B cell (primary cell): ENCODE results near the gene ENO2. TPM values are rescaled to one million over a fixed set of nuclear protein-coding genes. Genes with fewer than 3 reads are reported as not detected.
A peak's percentile ranks its signal among the peaks of the same experiment; 100 is the strongest.

Source experiments
- ATAC-seq: fragments of 200-7000 bp; cut with Tn5 transposase; one replicate; pipeline ENCODE4 v1.10.0; 2021; ENCODE audit warnings: low read depth, mild to moderate bottlenecking, moderate number of reproducible peaks, moderate library complexity
- CTCF ChIA-PET: fragments of 350-600 bp; sonication (Branson Sonifier 250); formaldehyde crosslinking; loops from one replicate; lab custom pipeline; 2021; ENCODE audit warnings: antibody characterized with exemption, inconsistent platforms; lab: Charles Lee
- POLR2A ChIA-PET: fragments of 350-600 bp; sonication (Branson Sonifier 250); formaldehyde crosslinking; loops from one replicate; lab custom pipeline; 2021; ENCODE audit warnings: antibody characterized with exemption; lab: Charles Lee
- DNase-seq: peaks from one replicate; pipeline ENCODE4 v3.0.0; 2013
- H2AFZ ChIP-seq: 2 replicates; pipeline ENCODE4 v1.6.1; 2012; ENCODE audit warnings: mild to moderate bottlenecking, low read depth, low read length; ENCODE audit not compliant: insufficient read depth, poor library complexity, severe bottlenecking
- H3K27ac ChIP-seq, 2 donors: 1 replicate in 1 of 2; 2 replicates in 1 of 2; pipeline ENCODE4 v1.5.1; 2012 to 2013; ENCODE audit warnings: low read length in 2 of 2, mild to moderate bottlenecking in 2 of 2, moderate library complexity in 1 of 2
- H3K27me3 ChIP-seq, 4 experiments: fragments of 200-600 bp in 1 of 4; sonication (generic) in 1 of 4; replicated peaks in 1 of 4; 1 replicate in 2 of 4; 2 replicates in 2 of 4; pipeline versions ENCODE4 v1.6.1 to v1.7.0; 2013 to 2016; ENCODE audit warnings: low read length in 3 of 4, mild to moderate bottlenecking in 2 of 4, mixed read lengths in 1 of 4, moderate library complexity in 1 of 4; ENCODE audit not compliant: insufficient read depth in 4 of 4, control insufficient read depth in 3 of 4; ENCODE audit errors: control extremely low read depth in 1 of 4
- H3K36me3 ChIP-seq, 2 experiments: replicated peaks in 1 of 2; 1 replicate in 1 of 2; 2 replicates in 1 of 2; pipeline versions ENCODE4 v1.6.1 to v1.7.1; 2013; ENCODE audit warnings: low read length in 1 of 2; ENCODE audit not compliant: insufficient read depth in 2 of 2, control insufficient read depth in 1 of 2; ENCODE audit errors: control extremely low read depth in 1 of 2, extremely low read depth in 1 of 2
- H3K4me1 ChIP-seq, 2 donors: fragments of 200-600 bp in 1 of 2; sonication (generic) in 1 of 2; 1 replicate in 1 of 2; 2 replicates in 1 of 2; pipeline versions ENCODE4 v1.5.1 to v1.6.1; 2013 to 2017; ENCODE audit warnings: low read length in 2 of 2; ENCODE audit not compliant: control insufficient read depth in 2 of 2, insufficient read depth in 2 of 2
- H3K4me2 ChIP-seq: replicated peaks from 2 replicates; pipeline ENCODE3; 2012; ENCODE audit warnings: mild to moderate bottlenecking, low read depth, low read length; ENCODE audit not compliant: poor library complexity, severe bottlenecking
- H3K4me3 ChIP-seq, 5 experiments: fragments of 200-600 bp in 1 of 5; sonication (generic) in 1 of 5; 1 replicate in 3 of 5; 2 replicates in 2 of 5; pipeline versions ENCODE4 v1.5.1 to v1.7.0; 2011 to 2016; ENCODE audit warnings: low read length in 4 of 5, mild to moderate bottlenecking in 4 of 5, low read depth in 2 of 5, control low read depth in 1 of 5, moderate library complexity in 1 of 5; ENCODE audit not compliant: insufficient read depth in 1 of 5; ENCODE audit errors: control extremely low read depth in 1 of 5, extremely low read depth in 1 of 5
- H3K79me2 ChIP-seq: fragments of 200-600 bp; sonication (generic); one replicate; pipeline ENCODE4 v1.6.0; 2016; ENCODE audit warnings: low read length; ENCODE audit not compliant: control insufficient read depth, insufficient read depth
- H3K9ac ChIP-seq: fragments of 200-600 bp; sonication (generic); 2 replicates; pipeline ENCODE4 v1.6.1; 2017; ENCODE audit warnings: mild to moderate bottlenecking, low read length, moderate library complexity
- H3K9me3 ChIP-seq, 3 donors: one replicate each; pipeline versions ENCODE4 v1.6.1 to v1.7.1; 2013; ENCODE audit warnings: low read length in 2 of 3; ENCODE audit not compliant: control insufficient read depth in 2 of 3, insufficient read depth in 1 of 3; ENCODE audit errors: control extremely low read depth in 1 of 3
- H4K20me1 ChIP-seq: 2 replicates; pipeline ENCODE4 v1.6.0; 2012; ENCODE audit warnings: mild to moderate bottlenecking, low read length; ENCODE audit not compliant: insufficient read depth, control insufficient read depth, poor library complexity, severe bottlenecking
- H3K27ac Mint-ChIP-seq: one replicate; pipeline ENCODE4 v1.8.0; 2021; ENCODE audit warnings: mixed read lengths
- H3K27me3 Mint-ChIP-seq: one replicate; pipeline ENCODE4 v1.8.0; 2021; ENCODE audit warnings: mixed read lengths
- H3K4me1 Mint-ChIP-seq: one replicate; pipeline ENCODE4 v1.8.0; 2021; ENCODE audit warnings: mixed read lengths
- H3K4me3 Mint-ChIP-seq: one replicate; pipeline ENCODE4 v1.8.0; 2021; ENCODE audit warnings: mixed read lengths
- H3K9me3 Mint-ChIP-seq: one replicate; pipeline ENCODE4 v1.8.0; 2022; ENCODE audit warnings: mixed read lengths; ENCODE audit not compliant: insufficient read depth
- CTCF ChIP-seq: fragments of 200-600 bp; IDR thresholded peaks from one replicate; pipeline ENCODE4 v1.8.0; 2022; ENCODE audit warnings: antibody characterized with exemption, mild to moderate bottlenecking
- EZH2 ChIP-seq: IDR thresholded peaks from 2 replicates; pipeline ENCODE4 v1.6.1; 2012; ENCODE audit warnings: borderline replicate concordance, low read depth, mild to moderate bottlenecking, moderate library complexity, low read length; ENCODE audit not compliant: insufficient read depth, poor library complexity, severe bottlenecking
- WGBS: methylation state at CpG from one replicate; pipeline ENCODE4 v1.1.5; 2013; ENCODE audit warnings: missing lambda C conversion rate; ENCODE audit not compliant: insufficient coverage; 5-methylcytosine and 5-hydroxymethylcytosine counted together
- intact Hi-C: fragments of 100-400 bp; cut with micrococcal nuclease; formaldehyde crosslinking; loops from one replicate; pipeline ENCODE4 v1.10.0; 2022
- polyA plus RNA-seq: library from polyadenylated mRNA; depleted of rRNA; stranded (reverse); fragments of >200 nt; gene quantifications from 2 replicates; pipeline ENCODE4 v1.2.3, GENCODE V29; 2012
- total RNA-seq, 2 donors: library from RNA; stranded (reverse); fragments of 120-200 nt in 1 of 2; gene quantifications; 1 replicate in 1 of 2; 2 replicates in 1 of 2; pipeline versions ENCODE4 v1.2.3 to v1.2.4, GENCODE V29; 2013 to 2022

Gene ENO2
- total and polyA plus RNA-seq, 2 donors (not counting 1 experiment from before 2014, with no cell fraction given) = 42.5 to 55.3 TPM

- peak overlapping the region; percentile 97 for H3K27ac Mint-ChIP-seq
- CTCF ChIA-PET = interaction anchor here (0.7 to 16.6 kb wide), 18 partner anchors 8 to 249 kb away, joined by 3 to 944 read pairs (median 8); partner anchors contain the start of genes ENO2, MLF2, PTPN6 and SPSB2
- H3K27me3 Mint-ChIP-seq = no peaks in the 10 kb centered on the region
- Histone ChIP-seq H3K9ac (no peak overlapping the region), H3K4me1 (peaks cover 24 to 40% of the 10 kb centered on the region in 2 donors), H3K9me3 (no peaks in the 10 kb centered on the region), H3K4me2 (peak overlapping the region; percentile 97), H3K79me2 (peaks cover 20% of the 10 kb centered on the region), H2AFZ (peak overlapping the region; percentile 63), H3K36me3 (peaks cover 0 to 18% of the 10 kb centered on the region in 2 experiments), H3K4me3 (peak overlapping the region in 2 of 5 experiments; percentile 7 to 38), H3K27ac (peak overlapping the region; percentile 88 to 91), H3K27me3 (no peaks in the 10 kb centered on the region), H4K20me1 (no peaks in the 10 kb centered on the region)
- POLR2A ChIA-PET = interaction anchor here (0.6 to 18.5 kb wide), 12 partner anchors 9 to 186 kb away, joined by 3 to 662 read pairs (median 5); partner anchors contain the start of genes ATN1, LPCAT3, LRRC23 and MLF2
- intact Hi-C loops = loop anchor here (1.0 to 5.0 kb wide), 4 partner anchors 14 to 86 kb away; partner anchors contain the start of genes CDCA3, EMG1, PHB2 and SPSB2
- peaks cover 39% of the 10 kb centered on the region for H3K4me1 Mint-ChIP-seq
- no peaks in the 10 kb centered on the region for H3K9me3 Mint-ChIP-seq
- WGBS = 91% methylated on average over 32 of the region's 32 CpGs
- TF ChIP-seq CTCF (peak; percentile 22), EZH2 (no peak)
- no peak for ATAC-seq
- H3K4me3 Mint-ChIP-seq = peak overlapping the region; percentile 87
- no peak for DNase-seq
Measured at GRCh38 chr12:6938353-6939190, 24.2 kb downstream of the ENO2 start.

- Histone ChIP-seq H3K9ac (no peak overlapping the region), H3K27ac (no peak overlapping the region), H4K20me1 (no peaks in the 10 kb centered on the region), H3K27me3 (no peaks in the 10 kb centered on the region), H3K4me1 (peaks cover 24 to 45% of the 10 kb centered on the region in 2 donors), H3K4me2 (no peak overlapping the region), H3K9me3 (no peaks in the 10 kb centered on the region), H3K4me3 (no peak overlapping the region), H3K36me3 (peaks cover 0 to 13% of the 10 kb centered on the region in 2 experiments), H3K79me2 (peaks cover 20% of the 10 kb centered on the region), H2AFZ (no peak overlapping the region)
- CTCF ChIA-PET = interaction anchor here (0.8 to 16.6 kb wide), 13 partner anchors 8 to 250 kb away, joined by 3 to 944 read pairs (median 4); partner anchors contain the start of gene ZNF384
- TF ChIP-seq CTCF (no peak), EZH2 (no peak)
- Mint-ChIP-seq H3K27me3 (no peaks in the 10 kb centered on the region), H3K9me3 (no peaks in the 10 kb centered on the region), H3K27ac (peak overlapping the region; percentile 86), H3K4me1 (peaks cover 42% of the 10 kb centered on the region), H3K4me3 (peak overlapping the region; percentile 66)
- POLR2A ChIA-PET = interaction anchor here (1.1 to 18.5 kb wide), 3 partner anchors 19 to 70 kb away, joined by 3 to 662 read pairs (median 3); partner anchors contain the start of genes PTPN6 and SPSB2
- intact Hi-C loops = loop anchor here (5.0 kb wide), 1 partner anchor 87 kb away; the partner anchor contains the start of genes CDCA3 and USP5
- ATAC-seq (no peak), DNase-seq (no peak)
- 89% methylated on average over 2 of the region's 2 CpGs for WGBS
Measured at GRCh38 chr12:6939191-6939540, 24.8 kb downstream of the ENO2 start.
